Neural crest cell (in vitro differentiated cells): ENCODE data around the gene CCDC7. TPM values are rescaled to one million over a fixed set of nuclear protein-coding genes. Genes with fewer than 3 reads are reported as not detected.
"Not testable (repeated sequence)": the region's sequence is repeated elsewhere in the genome, so short reads cannot be mapped to it uniquely, and the experiment has no call there.

Source experiments
- DNase-seq: peaks from one replicate; pipeline ENCODE4 v3.0.0; 2021; ENCODE audit warnings: low read depth, mixed read lengths, low spot score
- H3K27ac Mint-ChIP-seq: one replicate; pipeline ENCODE4 v1.8.0; 2021; ENCODE audit warnings: mild to moderate bottlenecking, mixed read lengths; ENCODE audit not compliant: unreplicated experiment
- H3K27me3 Mint-ChIP-seq: 2 replicates; pipeline ENCODE4 v1.8.0; 2021; ENCODE audit warnings: low read depth, mild to moderate bottlenecking, mixed read lengths
- H3K36me3 Mint-ChIP-seq: 2 replicates; pipeline ENCODE4 v1.8.0; 2021; ENCODE audit warnings: low read depth, mild to moderate bottlenecking, mixed read lengths
- H3K4me1 Mint-ChIP-seq: 2 replicates; pipeline ENCODE4 v1.8.0; 2021; ENCODE audit warnings: mixed read lengths
- H3K4me3 Mint-ChIP-seq: one replicate; pipeline ENCODE4 v1.8.0; 2021; ENCODE audit warnings: mild to moderate bottlenecking, mixed read lengths
- H3K9me3 Mint-ChIP-seq: 2 replicates; pipeline ENCODE4 v1.8.0; 2021; ENCODE audit warnings: mixed read lengths
- CTCF ChIP-seq: fragments of 200-600 bp; sonication (generic); conservative IDR thresholded peaks from 2 replicates; pipeline ENCODE4 v1.5.0; 2021; ENCODE audit warnings: antibody characterized with exemption, mild to moderate bottlenecking
- total RNA-seq: library from RNA; stranded (reverse); gene quantifications from 2 replicates; pipeline ENCODE4 v1.2.1, GENCODE V29; 2021

Gene CCDC7
- total RNA-seq, 1 donor from 2014 or later = 5.2 TPM

- DNase-seq = no peak
- peaks cover 10% of the 10 kb centered on the region for H3K9me3 Mint-ChIP-seq
- TF ChIP-seq CTCF = no peak
- H3K27me3 Mint-ChIP-seq = no peaks in the 10 kb centered on the region
- H3K27ac Mint-ChIP-seq = no peak overlapping the region
- no peak overlapping the region for H3K4me3 Mint-ChIP-seq
- no peaks in the 10 kb centered on the region for H3K4me1 Mint-ChIP-seq
- H3K36me3 Mint-ChIP-seq = peaks cover 6% of the 10 kb centered on the region
Observed at GRCh38 chr10:32622409-32622808, 176.5 kb downstream of the CCDC7 start.

- DNase-seq = no peak
- Mint-ChIP-seq H3K27ac (no peak overlapping the region), H3K27me3 (no peaks in the 10 kb centered on the region), H3K36me3 (peaks cover 10% of the 10 kb centered on the region), H3K4me3 (no peak overlapping the region), H3K9me3 (peaks cover 14% of the 10 kb centered on the region), H3K4me1 (no peaks in the 10 kb centered on the region)
- no peak for TF ChIP-seq CTCF
Observed at GRCh38 chr10:32627183-32627582, 181.2 kb downstream of the CCDC7 start.

- no peak overlapping the region for H3K4me3 Mint-ChIP-seq
- peaks cover 10% of the 10 kb centered on the region for H3K36me3 Mint-ChIP-seq
- peaks cover 14% of the 10 kb centered on the region for H3K9me3 Mint-ChIP-seq
- no peaks in the 10 kb centered on the region for H3K4me1 Mint-ChIP-seq
- no peak for TF ChIP-seq CTCF
- no peaks in the 10 kb centered on the region for H3K27me3 Mint-ChIP-seq
- no peak for DNase-seq
- no peak overlapping the region for H3K27ac Mint-ChIP-seq
Observed at GRCh38 chr10:32629910-32630309, 184.0 kb downstream of the CCDC7 start.

GRCh38 chr10:32646535-32646934 lies 200.6 kb downstream of the CCDC7 start:
- H3K27ac Mint-ChIP-seq = no peak overlapping the region

GRCh38 chr10:32650246-32650655 lies 204.3 kb downstream of the CCDC7 start:
- Mint-ChIP-seq H3K4me1 (no peaks in the 10 kb centered on the region), H3K27me3 (peaks cover 3% of the 10 kb centered on the region), H3K9me3 (peaks cover 30% of the 10 kb centered on the region), H3K4me3 (no peak overlapping the region), H3K36me3 (peaks cover 19% of the 10 kb centered on the region), H3K27ac (no peak overlapping the region)
- DNase-seq = no peak
- no peak for TF ChIP-seq CTCF

More at GRCh38 chr10:32646535-32646934, 200.6 kb downstream of the CCDC7 start:
- Mint-ChIP-seq H3K36me3 (peaks cover 11% of the 10 kb centered on the region), H3K9me3 (peaks cover 22% of the 10 kb centered on the region), H3K4me3 (no peak overlapping the region), H3K27me3 (peaks cover 3% of the 10 kb centered on the region), H3K4me1 (no peaks in the 10 kb centered on the region)
- no peak for DNase-seq
- TF ChIP-seq CTCF = no peak

GRCh38 chr10:32657430-32657829 lies 211.5 kb downstream of the CCDC7 start:
- not testable (repeated sequence) for H3K4me1 Mint-ChIP-seq, H3K27me3 Mint-ChIP-seq, H3K4me3 Mint-ChIP-seq, DNase-seq, H3K27ac Mint-ChIP-seq
- H3K9me3 Mint-ChIP-seq = peaks cover 23% of the 10 kb centered on the region
- peaks cover 27% of the 10 kb centered on the region for H3K36me3 Mint-ChIP-seq
